H1 (cell line): ENCODE data around the gene FEV. TPM values are rescaled to one million over a fixed set of nuclear protein-coding genes. Genes with fewer than 3 reads are reported as not detected.

Experiments used
- CTCF ChIA-PET: fragments of 300-600 bp; sonication (Branson Sonifier 250); formaldehyde crosslinking; loops from one replicate; lab custom pipeline; 2021; ENCODE audit not compliant: partially characterized antibody; lab: Charles Lee
- POLR2A ChIA-PET: fragments of 300-600 bp; sonication (Branson Sonifier 250); formaldehyde crosslinking; loops from one replicate; lab custom pipeline; 2021; ENCODE audit warnings: inconsistent platforms; ENCODE audit not compliant: partially characterized antibody; lab: Charles Lee
- DNase-seq, 2 experiments: peaks; one replicate each; pipeline versions ENCODE4 v3.0.0 to v3.0.0-alpha.2; 2010 to 2022; ENCODE audit warnings: low spot score in 2 of 2, low read depth in 1 of 2, mixed read lengths in 1 of 2
- FAIRE-seq: peaks from 2 replicates; lab custom pipeline; 2011; peaks lifted over from hg19 to GRCh38; lab: Jason Lieb, UNC
- H2AFZ ChIP-seq: 2 replicates; pipeline ENCODE4 v1.8.1; 2012; ENCODE audit warnings: low read length, inconsistent platforms
- H2AK5ac ChIP-seq: 2 replicates; pipeline ENCODE4 v1.6.1; 2013; ENCODE audit warnings: low read depth, low read length
- H2BK120ac ChIP-seq: replicated peaks from 2 replicates; pipeline ENCODE3; 2013; ENCODE audit warnings: low read depth, low read length, inconsistent platforms
- H2BK12ac ChIP-seq: 2 replicates; pipeline ENCODE4 v1.6.1; 2013; ENCODE audit warnings: low read depth, low read length
- H2BK15ac ChIP-seq: 2 replicates; pipeline ENCODE4 v1.6.1; 2013; ENCODE audit warnings: low read length
- H2BK20ac ChIP-seq: 2 replicates; pipeline ENCODE4 v1.6.1; 2013; ENCODE audit warnings: low read length
- H2BK5ac ChIP-seq: 2 replicates; pipeline ENCODE4 v1.6.1; 2013; ENCODE audit warnings: low read depth, low read length
- H3K14ac ChIP-seq: 2 replicates; pipeline ENCODE4 v1.6.1; 2013; ENCODE audit warnings: inconsistent platforms; ENCODE audit not compliant: insufficient read length
- H3K18ac ChIP-seq: 2 replicates; pipeline ENCODE4 v1.6.1; 2013; ENCODE audit warnings: low read length; ENCODE audit errors: extremely low read depth
- H3K23ac ChIP-seq: 2 replicates; pipeline ENCODE4 v1.6.1; 2013; ENCODE audit warnings: inconsistent platforms; ENCODE audit not compliant: insufficient read length
- H3K23me2 ChIP-seq: 2 replicates; pipeline ENCODE4 v1.6.1; 2013; ENCODE audit warnings: low read depth, low read length
- H3K27ac ChIP-seq: 2 replicates; pipeline ENCODE4 v1.6.1; 2011; ENCODE audit warnings: low read depth, low read length, inconsistent platforms
- H3K27me3 ChIP-seq, 4 experiments: replicated peaks in 1 of 4; 1 replicate in 1 of 4; 2 replicates in 3 of 4; pipeline versions ENCODE4 v1.6.1 to v1.8.1; 2011 to 2013; ENCODE audit warnings: low read length in 3 of 4, mild to moderate bottlenecking in 3 of 4, inconsistent platforms in 2 of 4, mixed read lengths in 2 of 4, moderate library complexity in 1 of 4; ENCODE audit not compliant: control insufficient read depth in 3 of 4, insufficient read depth in 3 of 4; ENCODE audit errors: extremely low read depth in 1 of 4
- H3K36me3 ChIP-seq, 4 experiments: 2 replicates each; pipeline versions ENCODE4 v1.6.1 to v1.8.1; 2011 to 2013; ENCODE audit warnings: mild to moderate bottlenecking in 4 of 4, low read length in 3 of 4, moderate library complexity in 2 of 4, control low read depth in 1 of 4, inconsistent platforms in 1 of 4; ENCODE audit not compliant: insufficient read depth in 4 of 4, control insufficient read depth in 2 of 4
- H3K4ac ChIP-seq: replicated peaks from 2 replicates; pipeline ENCODE3; 2013; ENCODE audit warnings: low read length, low read depth, mixed read lengths, inconsistent platforms; ENCODE audit not compliant: insufficient read length
- H3K4me1 ChIP-seq, 4 experiments: replicated peaks in 1 of 4; 1 replicate in 1 of 4; 2 replicates in 3 of 4; pipeline versions ENCODE4 v1.6.1 to v1.8.1; 2011 to 2013; ENCODE audit warnings: low read length in 3 of 4, inconsistent platforms in 2 of 4, mixed read lengths in 1 of 4; ENCODE audit not compliant: insufficient read depth in 4 of 4, control insufficient read depth in 3 of 4
- H3K4me2 ChIP-seq, 2 experiments: 2 replicates each; pipeline versions ENCODE4 v1.6.1 to v1.8.1; 2011 to 2013; ENCODE audit warnings: low read depth in 2 of 2, low read length in 2 of 2, control low read depth in 1 of 2, inconsistent platforms in 1 of 2, mild to moderate bottlenecking in 1 of 2; ENCODE audit not compliant: insufficient read depth in 1 of 2
- H3K4me3 ChIP-seq, 4 experiments: fragments of 200-600, 300-600 bp in 1 of 4; sonication (generic), shearing (Covaris generic), sonication (Bioruptor Twin) in 1 of 4; 2 replicates each; pipeline versions ENCODE4 v1.5.1 to v1.8.1; 2011 to 2016; ENCODE audit warnings: low read length in 4 of 4, low read depth in 3 of 4, control low read depth in 2 of 4, inconsistent platforms in 2 of 4, mild to moderate bottlenecking in 2 of 4, mixed read lengths in 1 of 4, moderate library complexity in 1 of 4; ENCODE audit not compliant: insufficient read depth in 2 of 4; ENCODE audit errors: extremely low read depth in 1 of 4
- H3K56ac ChIP-seq: replicated peaks from 2 replicates; pipeline ENCODE3; 2013; ENCODE audit warnings: low read depth, mild to moderate bottlenecking, mixed read lengths, low read length, inconsistent platforms; ENCODE audit not compliant: insufficient read length
- H3K79me1 ChIP-seq: 2 replicates; pipeline ENCODE4 v1.6.1; 2013; ENCODE audit warnings: low read depth, low read length, control low read depth
- H3K79me2 ChIP-seq, 2 experiments: 2 replicates each; pipeline versions ENCODE4 v1.6.1 to v1.8.1; 2012 to 2013; ENCODE audit warnings: low read length in 2 of 2, mild to moderate bottlenecking in 2 of 2, inconsistent platforms in 1 of 2; ENCODE audit not compliant: insufficient read depth in 2 of 2, control insufficient read depth in 1 of 2
- H3K9ac ChIP-seq, 4 experiments: replicated peaks in 1 of 4; 1 replicate in 1 of 4; 2 replicates in 3 of 4; pipeline versions ENCODE4 v1.6.1 to v1.8.1; 2011 to 2013; ENCODE audit warnings: low read depth in 3 of 4, low read length in 3 of 4, control low read depth in 2 of 4, mild to moderate bottlenecking in 2 of 4, moderate library complexity in 2 of 4, inconsistent platforms in 1 of 4; ENCODE audit errors: extremely low read depth in 1 of 4
- H3K9me3 ChIP-seq, 2 experiments: 2 replicates each; pipeline versions ENCODE4 v1.6.1 to v1.8.1; 2012 to 2013; ENCODE audit warnings: mild to moderate bottlenecking in 2 of 2, moderate library complexity in 2 of 2, control low read depth in 1 of 2, inconsistent platforms in 1 of 2, low read depth in 1 of 2, low read length in 1 of 2, mixed read lengths in 1 of 2; ENCODE audit not compliant: insufficient read depth in 2 of 2
- H4K20me1 ChIP-seq, 2 experiments: replicated peaks in 1 of 2; 2 replicates each; pipeline versions ENCODE3 to v1.8.1; 2011 to 2013; ENCODE audit warnings: inconsistent platforms in 2 of 2, low read length in 2 of 2, mild to moderate bottlenecking in 1 of 2; ENCODE audit not compliant: insufficient read depth in 2 of 2, control insufficient read depth in 1 of 2
- H4K5ac ChIP-seq: 2 replicates; pipeline ENCODE4 v1.6.1; 2013; ENCODE audit warnings: low read length, low read depth, mixed read lengths, inconsistent platforms; ENCODE audit not compliant: insufficient read length
- H4K8ac ChIP-seq: 2 replicates; pipeline ENCODE4 v1.8.0; 2013; ENCODE audit warnings: mild to moderate bottlenecking, moderate library complexity, low read length, inconsistent platforms; ENCODE audit not compliant: insufficient read depth; ENCODE audit errors: extremely low read depth
- H4K91ac ChIP-seq: replicated peaks from 2 replicates; pipeline ENCODE3; 2013; ENCODE audit warnings: low read length, mixed read lengths, inconsistent platforms; ENCODE audit not compliant: insufficient read length
- SP1 ChIP-seq: IDR thresholded peaks from 2 replicates; pipeline ENCODE4 v1.6.1; 2011; ENCODE audit warnings: low read depth, low read length
- WGBS, 2 experiments: shearing (Covaris generic) in 1 of 2; methylation state at CpG; one replicate each; pipeline versions ENCODE4 v1.1.6 to v1.1.7; 2013 to 2015; ENCODE audit warnings: low lambda C conversion rate in 2 of 2, mixed read lengths in 2 of 2, inconsistent platforms in 1 of 2, low coverage in 1 of 2, missing lambda C conversion rate in 1 of 2; ENCODE audit not compliant: insufficient replicate concordance in 2 of 2, insufficient coverage in 1 of 2, insufficient read length in 1 of 2; ENCODE audit errors: extremely low coverage in 1 of 2, missing lambda C conversion rate in 1 of 2; 5-methylcytosine and 5-hydroxymethylcytosine counted together
- polyA plus RNA-seq, 7 experiments: library from polyadenylated mRNA; depleted of rRNA in 3 of 7; stranded (reverse) in 5 of 7; unstranded in 2 of 7; fragments of >200 nt in 5 of 7; fragments of 200-250 nt in 2 of 7; gene quantifications; 1 replicate in 5 of 7; 2 replicates in 1 of 7; 4 replicates in 1 of 7; pipeline versions ENCODE4 v1.2.1 to v1.2.3, GENCODE V29; 2011 to 2013; ENCODE audit warnings: missing spikeins in 2 of 7, mixed read lengths in 2 of 7
- total RNA-seq: library from RNA; stranded (reverse); fragmentation: NEBNext Ultra II Directional; extraction: Animal tissue kit (Norgen Biotek cat#: 25700); gene quantifications from 2 replicates; pipeline ENCODE4 v1.2.1, GENCODE V29; 2021

Gene FEV
- total and polyA plus RNA-seq, 2 of the 8 experiments (the other 6 are each of a cell fraction or from before 2014, with no cell fraction given): not detected

GRCh38 chr2:219028996-219029828 lies 44.2 kb upstream of the FEV start:
- Histone ChIP-seq H3K9me3 (no peaks in the 10 kb centered on the region), H3K14ac (no peak overlapping the region), H3K4ac (no peak overlapping the region), H3K27ac (no peak overlapping the region), H2BK5ac (no peak overlapping the region), H2BK120ac (no peak overlapping the region), H3K23ac (no peak overlapping the region), H3K4me1 (peaks cover 0 to 3% (median under 1%) of the 10 kb centered on the region in 4 experiments; a peak in 2 of 7 replicates), H4K5ac (no peak overlapping the region), H3K23me2 (no peaks in the 10 kb centered on the region), H3K79me2 (no peaks in the 10 kb centered on the region), H3K4me3 (no peak overlapping the region), H3K36me3 (no peaks in the 10 kb centered on the region), H3K18ac (no peak overlapping the region), H2AK5ac (no peak overlapping the region), H2BK20ac (no peak overlapping the region), H3K9ac (no peak overlapping the region), H3K79me1 (no peaks in the 10 kb centered on the region), H4K91ac (no peak overlapping the region), H4K8ac (no peak overlapping the region; the same call in 1 of the 2 replicates), H3K56ac (no peak overlapping the region), H4K20me1 (peaks cover 0 to 2% of the 10 kb centered on the region in 2 experiments), H2BK15ac (no peak overlapping the region), H2BK12ac (no peak overlapping the region), H3K27me3 (no peaks in the 10 kb centered on the region; a peak in 1 of 7 replicates), H2AFZ (no peak overlapping the region), H3K4me2 (no peak overlapping the region)
- no peak for DNase-seq
- ChIA-PET CTCF (interaction anchor here (0.6 to 45.5 kb wide), 40 partner anchors 7 to 376 kb away, joined by 3 to 1006 read pairs (median 5); partner anchors contain the start of genes CFAP65, CRYBA2, IHH and NHEJ1), POLR2A (interaction anchor here (1.0 kb wide), 1 partner anchor 8 kb away, joined by 3 read pairs; no protein-coding TSS in a partner anchor)
- WGBS, 2 experiments: 78% methylated on average over 12 of the region's 13 CpGs; no CpG with 5 or more reads in 1 of the 2 experiments
- TF ChIP-seq SP1: no peak
- FAIRE-seq: no peak
